ENCODE data around the gene CD55.

The CD55 gene

GRCh38 chr1:207331354-207332313, 10.2 kb downstream of the CD55 start:
- DNase-seq, result no peak

- no peak for DNase-seq
These were observed 11.6 kb downstream of the CD55 start for GRCh38 chr1:207333009-207333600.

DNA sequence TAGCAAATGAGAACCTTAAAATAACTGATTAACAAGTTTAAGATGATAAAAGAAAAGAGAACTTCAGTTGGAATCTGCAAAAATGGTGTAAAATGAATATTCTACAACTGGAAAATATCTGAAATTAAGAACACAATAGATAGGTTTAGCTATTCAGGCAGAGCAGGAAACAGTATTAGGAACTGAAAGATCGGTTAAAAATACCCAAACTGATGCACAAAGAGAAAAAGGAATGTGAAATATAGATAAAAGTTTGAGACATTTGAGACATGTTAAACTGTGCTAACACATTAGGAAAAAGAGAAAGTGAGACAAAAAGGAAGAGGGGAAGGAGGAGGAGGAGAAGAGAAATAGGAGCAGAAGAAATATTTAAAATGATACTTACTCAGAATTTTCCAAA, 12.1 kb downstream of the CD55 start:
- DNase-seq, result no peak

DNA sequence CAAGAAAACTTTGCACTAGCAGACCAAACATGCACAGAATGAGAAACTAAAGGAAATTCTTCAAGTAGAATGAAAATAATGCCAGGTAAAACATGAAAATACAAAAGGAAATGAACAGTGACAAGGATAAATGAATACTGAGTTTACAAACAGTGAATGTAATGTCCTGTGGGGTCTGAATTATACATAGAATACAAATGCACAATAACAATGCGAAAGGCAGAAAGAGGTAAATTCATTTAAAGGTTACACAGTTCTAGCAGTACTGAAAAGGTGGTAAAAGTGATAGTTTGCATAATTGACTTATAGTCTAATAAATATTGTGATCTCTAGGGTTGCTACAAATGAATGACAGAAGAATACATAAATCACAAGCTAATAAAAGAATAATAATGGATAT, 12.9 kb downstream of the CD55 start:
- DNase-seq, result no peak

GRCh38 chr1:207335138-207335537, 13.7 kb downstream of the CD55 start:
- no peak for DNase-seq

DNA sequence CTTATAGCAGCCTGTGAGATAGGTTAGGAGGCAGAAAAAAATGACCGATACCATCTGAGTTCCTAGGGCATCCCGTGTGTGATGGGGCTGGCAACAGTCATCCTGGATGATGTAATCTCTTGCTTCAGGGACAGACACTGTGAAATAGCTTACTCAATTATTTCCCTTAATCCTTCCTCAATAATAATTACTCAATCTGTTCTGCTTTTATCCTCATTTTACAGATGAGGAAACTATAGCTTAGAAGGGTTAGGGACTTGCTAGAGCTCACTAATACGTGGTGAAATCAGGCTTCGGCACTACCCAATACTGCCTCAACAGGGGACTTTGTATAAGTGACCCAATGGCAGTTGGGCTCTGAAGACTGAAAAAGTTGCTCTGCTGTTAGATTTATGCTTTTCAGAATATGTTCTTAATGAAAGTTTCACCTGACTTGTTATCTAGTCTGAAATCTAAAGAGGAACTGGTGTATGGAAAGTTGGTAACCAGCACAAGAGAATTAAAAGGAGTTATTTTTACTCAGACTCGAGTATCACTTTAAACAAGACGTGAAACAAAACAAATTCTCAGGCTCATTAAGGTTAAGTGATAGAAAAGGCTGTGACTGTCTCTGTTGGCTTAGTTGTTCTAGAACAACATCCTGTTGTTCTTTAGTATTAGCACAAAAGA, 14.4 kb downstream of the CD55 start:
- no peak for DNase-seq

GRCh38 chr1:207336559-207337467, 15.3 kb downstream of the CD55 start:
- DNase-seq, result no peak

- DNase-seq, result no peak
These were observed 20.9 kb downstream of the CD55 start for GRCh38 chr1:207342332-207342731.

DNA sequence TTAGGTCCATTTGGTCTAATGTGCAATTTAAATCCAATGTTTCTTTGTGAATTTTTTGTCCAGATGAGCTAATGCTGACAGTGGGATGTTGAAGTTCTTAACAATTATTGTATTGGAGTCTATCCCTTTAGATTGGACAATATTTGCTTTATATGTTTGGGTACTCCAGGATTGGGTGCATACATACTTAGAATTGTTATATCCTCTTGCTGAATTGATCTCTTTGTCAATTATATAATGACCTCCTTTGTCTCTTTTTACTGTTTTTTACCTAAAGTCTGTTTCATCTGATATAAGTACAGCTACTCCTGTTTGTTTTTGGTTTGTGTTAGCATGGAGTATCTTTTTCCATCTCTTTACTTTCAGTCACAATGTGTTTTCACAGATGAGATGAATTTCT, 22.2 kb downstream of the CD55 start:
- no peak for DNase-seq

DNA sequence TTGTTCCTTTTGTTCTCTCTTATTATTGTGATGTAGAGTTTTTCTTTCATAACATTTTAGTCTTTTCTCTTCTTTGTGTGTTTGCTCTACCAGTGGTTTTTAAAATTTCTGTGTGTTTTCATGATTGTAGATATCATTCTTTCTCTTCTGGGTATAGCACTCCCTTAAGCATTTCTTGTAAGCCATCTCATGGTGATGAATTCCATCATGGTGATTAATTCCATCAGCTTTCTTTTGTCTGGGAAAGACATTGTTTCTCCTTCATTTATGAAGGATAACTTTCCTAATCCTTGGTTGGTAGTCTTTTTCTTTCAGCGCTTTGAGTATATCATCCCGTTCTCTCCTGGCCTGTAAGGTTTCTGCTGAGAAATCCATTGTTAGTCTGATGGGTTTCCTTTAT, 22.7 kb downstream of the CD55 start:
- DNase-seq, result no peak

- DNase-seq, result no peak
These were observed 24.4 kb downstream of the CD55 start for GRCh38 chr1:207345644-207346477.

- DNase-seq, result no peak
These were observed 25.0 kb downstream of the CD55 start for GRCh38 chr1:207346513-207346912.

GRCh38 chr1:207349979-207350378, 28.5 kb downstream of the CD55 start:
- DNase-seq, result no peak

DNA sequence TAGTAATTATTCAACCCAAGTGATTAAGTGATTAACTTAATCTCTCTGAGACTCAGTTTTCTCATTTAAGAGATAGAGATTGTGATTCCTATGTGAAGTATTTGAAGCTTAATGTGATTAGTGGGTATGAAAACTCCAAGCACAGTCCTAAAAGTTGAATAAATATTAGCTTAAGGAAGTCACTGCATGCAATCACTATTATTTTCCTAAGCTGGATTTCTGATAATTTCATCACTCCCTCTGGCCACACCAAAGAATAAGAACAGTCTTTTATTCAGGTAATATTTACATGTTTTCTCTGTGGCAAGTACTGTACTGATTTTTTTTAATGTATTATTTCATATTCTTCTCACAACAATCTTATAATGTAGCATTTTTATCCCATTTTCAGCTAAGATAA, 31.1 kb downstream of the CD55 start:
- no peak for DNase-seq

- DNase-seq, result no peak
These were observed 33.6 kb downstream of the CD55 start for GRCh38 chr1:207355060-207355459.

- DNase-seq, result no peak
These were observed 34.2 kb downstream of the CD55 start for GRCh38 chr1:207355513-207356295.

DNA sequence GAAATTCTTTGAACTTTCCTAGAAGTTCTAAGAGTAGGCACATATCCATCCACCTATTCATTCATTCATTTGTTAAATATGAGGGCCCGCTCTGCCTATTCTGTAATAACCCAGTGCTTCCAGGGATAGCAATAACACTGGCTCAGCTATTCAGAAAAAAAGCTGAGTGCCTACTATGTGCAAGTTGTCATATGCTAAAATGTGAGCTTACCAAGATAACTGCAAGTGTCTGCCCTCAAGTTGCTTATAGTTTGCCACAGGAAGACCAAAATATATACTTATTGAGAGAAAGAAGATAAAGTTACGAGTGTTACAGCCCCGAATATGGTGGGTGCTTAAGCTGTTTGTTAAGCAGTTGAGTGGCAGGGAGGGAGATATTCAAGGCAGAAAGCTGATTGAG, 39.6 kb downstream of the CD55 start:
- DNase-seq, result no peak

- DNase-seq, result no peak
These were observed 40.4 kb downstream of the CD55 start for GRCh38 chr1:207361889-207362288.

- DNase-seq, result no peak
These were observed 41.7 kb downstream of the CD55 start for GRCh38 chr1:207362962-207363860.

GRCh38 chr1:207363871-207364270, 42.4 kb downstream of the CD55 start:
- DNase-seq, result no peak

Measured in NCI-H446 (cell line).